ENCODE results near the gene MAP1B. TPM values are rescaled to one million over a fixed set of nuclear protein-coding genes. Genes with fewer than 3 reads are reported as not detected.

MAP1B gene
- total and polyA plus RNA-seq, 2 of the 4 experiments (the other 2 are of a cell fraction) = 41.1 to 183 TPM

GRCh38 chr5:72205431-72206009 lies 98.2 kb downstream of the MAP1B start:
- dilution Hi-C loops (cut with HindIII; ENCODE audit: low sequenced_read_pairs, unreplicated experiment) = no loop called here

More at GRCh38 chr5:72205431-72206009, 98.2 kb downstream of the MAP1B start:
- Histone ChIP-seq H2BK120ac (ENCODE audit: low read depth, low read length) (peak overlapping the region; percentile 50; the same call in 1 of the 2 replicates), H2BK5ac (ENCODE audit: low read depth, low read length, poor library complexity, severe bottlenecking) (peak overlapping the region; percentile 84), H3K18ac (ENCODE audit: low read depth, low read length) (0 out of 2 replicates have a peak overlapping the region, but pooled peaks have one; percentile 57), H3K23ac (ENCODE audit: low read depth, low read length) (0 out of 2 replicates have a peak overlapping the region, but pooled peaks have one; percentile 19), H3K4me1 (ENCODE audit: control insufficient read depth, insufficient read depth, low read length) (peaks cover 13% of the 10 kb centered on the region), H3K56ac (ENCODE audit: extremely low read depth, insufficient read depth, low read length) (peak overlapping the region; percentile 41; the same call in 1 of the 2 replicates), H4K91ac (ENCODE audit: insufficient read depth, low read depth, low read length) (peak overlapping the region; percentile 19; the same call in 1 of the 2 replicates), H3K14ac (replicated peaks; ENCODE audit: low read depth, low read length) (peak overlapping the region; percentile 20), H4K20me1 (ENCODE audit: insufficient read depth, low read length) (0 out of 2 replicates have a peak, but pooled peaks cover under 1% of the 10 kb centered on the region), H2AK9ac (replicated peaks; ENCODE audit: low read depth, low read length, poor library complexity) (no peak overlapping the region), H2AFZ (replicated peaks; ENCODE audit: low read length, poor library complexity) (no peak overlapping the region), H3K4me3 (ENCODE audit: insufficient read depth, low read depth, low read length) (no peak overlapping the region), H3K9ac (ENCODE audit: low read depth, low read length) (no peak overlapping the region), H4K8ac (ENCODE audit: low read depth in 2 of 2, low read length in 2 of 2) (peak overlapping the region in 1 of 2 experiments; percentile 26; a peak in 1 of 4 replicates), H3K27me3 (ENCODE audit: control insufficient read depth, insufficient read depth, low read length) (no peaks in the 10 kb centered on the region), H3K4me2 (ENCODE audit: low read depth, low read length) (peak overlapping the region; percentile 3; the same call in 1 of the 2 replicates), H3K9me1 (ENCODE audit: insufficient read depth, low read length) (peaks cover 25% of the 10 kb centered on the region), H3K9me3 (ENCODE audit: control insufficient read depth, insufficient read depth, low read length) (no peaks in the 10 kb centered on the region), H2BK15ac (ENCODE audit: low read depth, low read length) (peak overlapping the region; percentile 52; the same call in 1 of the 3 replicates), H3K4ac (ENCODE audit: low read depth, low read length) (peak overlapping the region; percentile 71), H3K36me3 (ENCODE audit: control insufficient read depth, insufficient read depth, low read length) (peaks cover 30% of the 10 kb centered on the region), H3K79me1 (ENCODE audit: low read depth in 1 of 2, low read length in 2 of 2) (peaks cover 8 to 66% of the 10 kb centered on the region in 2 experiments), H3K27ac (ENCODE audit: insufficient read depth, low read length) (peak overlapping the region; percentile 35; the same call in 1 of the 2 replicates), H2AK5ac (ENCODE audit: low read depth, low read length) (peak overlapping the region; percentile 37; the same call in 1 of the 2 replicates), H2BK20ac (ENCODE audit: low read depth, low read length) (peak overlapping the region; percentile 52; the same call in 1 of the 2 replicates), H4K5ac (ENCODE audit: low read depth, low read length) (peak overlapping the region; percentile 54; the same call in 1 of the 2 replicates)
- DNase-seq (peak; percentile 59), ATAC-seq (ENCODE audit: low read depth) (peak; percentile 82)
- TSS peak; percentile 57 for BruUV-seq (replicated peaks)
- in situ Hi-C loops (cut with MboI; ENCODE audit: low sequenced_read_pairs) = no loop called here
- 100% methylated on average over 1 of the region's 3 CpGs; no CpG with 5 or more reads in 1 of the 2 experiments for WGBS, 2 experiments (ENCODE audit: extremely low coverage in 2 of 2, insufficient read length in 1 of 2)
- intact Hi-C loops (cut with micrococcal nuclease) = loop anchor here (5.0 kb wide), 1 partner anchor 73 kb away; no protein-coding TSS in a partner anchor
- TF ChIP-seq CHD1 (IDR thresholded peaks at IDR 0.05; ENCODE audit: low read depth, low read length) (no peak), ELK1 (IDR thresholded peaks at IDR 0.05; ENCODE audit: borderline replicate concordance, low read depth, low read length) (no peak), RFX5 (IDR thresholded peaks at IDR 0.05; ENCODE audit: low read depth, low read length) (no peak), SMC3 (IDR thresholded peaks at IDR 0.05; ENCODE audit: low read depth, low read length) (no peak), RCOR1 (IDR thresholded peaks at IDR 0.05; ENCODE audit: insufficient replicate concordance, low read length) (no peak), MXI1 (IDR thresholded peaks at IDR 0.05; ENCODE audit: borderline replicate concordance, low read depth, low read length) (no peak), RAD21 (IDR thresholded peaks at IDR 0.05; ENCODE audit: low read length) (no peak), BHLHE40 (IDR thresholded peaks at IDR 0.05; ENCODE audit: low read depth, low read length) (no peak), MAFK (IDR thresholded peaks at IDR 0.05; ENCODE audit: low read depth, low read length) (peak; percentile 61), FOS (IDR thresholded peaks at IDR 0.05; ENCODE audit: low read depth, low read length) (0 out of 2 replicates have a peak, but pooled peaks have one; percentile 5), MAZ (IDR thresholded peaks at IDR 0.05; ENCODE audit: borderline replicate concordance, low read depth, low read length) (no peak)
- TF ChIP-seq, protein P1, sequence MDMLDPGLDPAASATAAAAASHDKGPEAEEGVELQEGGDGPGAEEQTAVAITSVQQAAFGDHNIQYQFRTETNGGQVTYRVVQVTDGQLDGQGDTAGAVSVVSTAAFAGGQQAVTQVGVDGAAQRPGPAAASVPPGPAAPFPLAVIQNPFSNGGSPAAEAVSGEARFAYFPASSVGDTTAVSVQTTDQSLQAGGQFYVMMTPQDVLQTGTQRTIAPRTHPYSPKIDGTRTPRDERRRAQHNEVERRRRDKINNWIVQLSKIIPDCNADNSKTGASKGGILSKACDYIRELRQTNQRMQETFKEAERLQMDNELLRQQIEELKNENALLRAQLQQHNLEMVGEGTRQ (IDR thresholded peaks at IDR 0.05; ENCODE audit: low read depth, low read length) = no peak
- TF ChIP-seq, protein P2, sequence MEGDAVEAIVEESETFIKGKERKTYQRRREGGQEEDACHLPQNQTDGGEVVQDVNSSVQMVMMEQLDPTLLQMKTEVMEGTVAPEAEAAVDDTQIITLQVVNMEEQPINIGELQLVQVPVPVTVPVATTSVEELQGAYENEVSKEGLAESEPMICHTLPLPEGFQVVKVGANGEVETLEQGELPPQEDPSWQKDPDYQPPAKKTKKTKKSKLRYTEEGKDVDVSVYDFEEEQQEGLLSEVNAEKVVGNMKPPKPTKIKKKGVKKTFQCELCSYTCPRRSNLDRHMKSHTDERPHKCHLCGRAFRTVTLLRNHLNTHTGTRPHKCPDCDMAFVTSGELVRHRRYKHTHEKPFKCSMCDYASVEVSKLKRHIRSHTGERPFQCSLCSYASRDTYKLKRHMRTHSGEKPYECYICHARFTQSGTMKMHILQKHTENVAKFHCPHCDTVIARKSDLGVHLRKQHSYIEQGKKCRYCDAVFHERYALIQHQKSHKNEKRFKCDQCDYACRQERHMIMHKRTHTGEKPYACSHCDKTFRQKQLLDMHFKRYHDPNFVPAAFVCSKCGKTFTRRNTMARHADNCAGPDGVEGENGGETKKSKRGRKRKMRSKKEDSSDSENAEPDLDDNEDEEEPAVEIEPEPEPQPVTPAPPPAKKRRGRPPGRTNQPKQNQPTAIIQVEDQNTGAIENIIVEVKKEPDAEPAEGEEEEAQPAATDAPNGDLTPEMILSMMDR (conservative IDR thresholded peaks at IDR 0.05; ENCODE audit: low read depth, low read length) = no peak
- CTCF ChIA-PET = interaction anchor here (1.0 kb wide), 1 partner anchor 75 kb away, joined by 3 read pairs; no protein-coding TSS in a partner anchor
- POLR2A ChIA-PET (ENCODE audit: unreplicated experiment) = no interaction called here
